PC-3 (cell line): Measurements from ENCODE around the gene RHOT2. TPM values are rescaled to one million over a fixed set of nuclear protein-coding genes. Genes with fewer than 3 reads are reported as not detected.

Experiments used
- ATAC-seq: fragments of 200-7000 bp; cut with Tn5 transposase; 2 replicates; pipeline ENCODE4 v1.9.1; 2020; ENCODE audit warnings: mild to moderate bottlenecking, moderate library complexity
- BruUV-seq: library from RNA; stranded (reverse); fragments of 400-500 nt; replicated peaks from 2 replicates; lab custom pipeline; 2021; lab: Mats Ljungman, UMichigan
- CTCF ChIA-PET: fragments of 300-600 bp; sonication (Branson Sonifier 250); formaldehyde crosslinking; loops from one replicate; lab custom pipeline; 2022; ENCODE audit warnings: antibody characterized with exemption; lab: Charles Lee
- POLR2A ChIA-PET: fragments of 300-600 bp; sonication (Branson Sonifier 250); formaldehyde crosslinking; loops from one replicate; lab custom pipeline; 2022; ENCODE audit warnings: antibody characterized with exemption; ENCODE audit not compliant: unreplicated experiment; lab: Charles Lee
- DNase-seq: peaks from one replicate; pipeline ENCODE4 v3.0.0-alpha.2; 2015
- H2AFZ ChIP-seq: fragments of 300-600 bp; sonication (generic); 2 replicates; pipeline ENCODE4 v1.6.0; 2016; ENCODE audit warnings: antibody characterized with exemption, low read length
- H3F3A ChIP-seq: fragments of 300-600 bp; sonication (generic); one replicate; pipeline ENCODE4 v1.6.0; 2017; ENCODE audit warnings: antibody characterized with exemption, low read length, control low read depth, mild to moderate bottlenecking; ENCODE audit not compliant: unreplicated experiment
- H3K27ac ChIP-seq: fragments of 300-600 bp; sonication (generic); 2 replicates; pipeline ENCODE4 v1.5.1; 2016; ENCODE audit warnings: mild to moderate bottlenecking, low read length
- H3K27me3 ChIP-seq: fragments of 300-600 bp; sonication (generic); 2 replicates; pipeline ENCODE4 v1.6.1; 2016; ENCODE audit warnings: low read length, mixed read lengths
- H3K36me3 ChIP-seq: fragments of 300-600 bp; sonication (generic); 2 replicates; pipeline ENCODE4 v1.6.1; 2016; ENCODE audit warnings: low read depth, mixed run types, low read length, mixed read lengths
- H3K4me1 ChIP-seq: fragments of 300-600 bp; sonication (generic); 2 replicates; pipeline ENCODE4 v1.5.1; 2016; ENCODE audit warnings: low read length; ENCODE audit not compliant: insufficient read depth
- H3K4me2 ChIP-seq: fragments of 300-600 bp; sonication (generic); 2 replicates; pipeline ENCODE4 v1.6.0; 2016; ENCODE audit warnings: low read length
- H3K4me3 ChIP-seq: fragments of 300-600 bp; sonication (generic); 2 replicates; pipeline ENCODE4 v1.5.1; 2016; ENCODE audit warnings: mild to moderate bottlenecking, low read length, mixed read lengths
- H3K79me2 ChIP-seq: fragments of 300-600 bp; sonication (generic); 2 replicates; pipeline ENCODE4 v1.6.1; 2017; ENCODE audit warnings: low read length, mixed read lengths
- H3K9ac ChIP-seq: fragments of 300-600 bp; sonication (generic); 2 replicates; pipeline ENCODE4 v1.6.0; 2016; ENCODE audit warnings: mild to moderate bottlenecking, low read length
- H3K9me2 ChIP-seq: fragments of 300-600 bp; sonication (generic); replicated peaks from 2 replicates; pipeline ENCODE4 v1.6.1; 2016; ENCODE audit warnings: mixed run types, low read length, mixed read lengths
- H3K9me3 ChIP-seq: fragments of 300-600 bp; sonication (generic); 2 replicates; pipeline ENCODE4 v1.6.1; 2016; ENCODE audit warnings: low read length, mixed read lengths
- H4K20me1 ChIP-seq: fragments of 300-600 bp; sonication (generic); 2 replicates; pipeline ENCODE4 v1.6.1; 2016; ENCODE audit warnings: low read length, mixed read lengths
- EZH2 ChIP-seq: fragments of 300-600 bp; sonication (generic); IDR thresholded peaks from one replicate; pipeline ENCODE4 v1.6.1; 2017; ENCODE audit warnings: antibody characterized with exemption, mild to moderate bottlenecking, low read length; ENCODE audit not compliant: unreplicated experiment
- EZH2phosphoT487 ChIP-seq: fragments of 300-600 bp; sonication (generic); IDR thresholded peaks from 2 replicates; pipeline ENCODE4 v1.6.1; 2018; ENCODE audit warnings: mild to moderate bottlenecking, antibody characterized with exemption, low read length, borderline replicate concordance
- intact Hi-C: fragments of 100-400 bp; cut with micrococcal nuclease; formaldehyde crosslinking; loops from 2 replicates; pipeline ENCODE4 v1.9.0; 2023
- total RNA-seq: library from RNA; depleted of rRNA; stranded (reverse); fragments of >200 nt; gene quantifications from 2 replicates; pipeline ENCODE4 v1.2.3, GENCODE V29; 2014
- TF ChIP-seq, protein P1 (sequence below): fragments of 300-600 bp; sonication (generic); conservative IDR thresholded peaks from 2 replicates; pipeline ENCODE4 v1.5.1; 2017; ENCODE audit warnings: antibody characterized with exemption, low read depth, mild to moderate bottlenecking, low read length

The RHOT2 gene
- total RNA-seq, 1 experiment from 2014 or later = 93.0 TPM

DNA sequence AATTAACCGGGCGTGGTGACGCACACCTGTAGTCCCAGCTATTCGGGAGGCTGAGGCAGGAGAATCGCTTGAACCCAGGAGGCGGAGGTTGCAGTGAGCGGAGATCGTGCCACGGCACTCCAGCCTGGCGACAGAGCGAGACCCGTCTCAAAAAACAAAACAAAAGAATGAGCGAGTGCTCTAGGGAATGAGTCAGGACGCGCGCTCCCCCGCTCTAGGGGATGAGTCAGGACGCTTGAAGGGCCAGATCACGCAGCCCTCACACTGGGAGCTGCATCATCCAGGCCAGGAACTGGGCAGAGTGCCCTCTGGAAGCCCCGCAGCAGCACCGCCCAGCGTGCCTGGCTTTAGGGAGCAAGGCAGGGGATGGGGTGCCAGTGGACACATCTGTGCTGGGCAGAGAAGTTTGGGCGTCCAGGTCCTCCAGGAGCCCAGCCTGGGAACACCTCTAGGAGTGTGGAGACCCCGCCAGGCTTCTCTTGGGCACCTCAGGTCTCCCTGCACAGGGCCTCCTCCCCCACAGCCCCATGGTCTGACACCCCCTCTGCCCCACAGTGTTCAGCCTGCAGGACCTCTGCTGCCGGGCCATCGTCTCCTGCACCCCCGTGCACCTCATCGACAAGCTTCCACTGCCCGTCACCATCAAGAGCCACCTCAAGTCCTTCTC is 41.0 kb upstream of the RHOT2 start:
- Histone ChIP-seq H3K4me2 (peak overlapping the region; percentile 67), H3K27ac (peak overlapping the region; percentile 44), H3K27me3 (no peaks in the 10 kb centered on the region), H3K36me3 (no peaks in the 10 kb centered on the region), H2AFZ (no peak overlapping the region), H3K9ac (no peak overlapping the region), H3K4me1 (peaks cover 27% of the 10 kb centered on the region), H4K20me1 (no peaks in the 10 kb centered on the region), H3K9me3 (no peaks in the 10 kb centered on the region), H3K9me2 (no peaks in the 10 kb centered on the region), H3K79me2 (0 out of 2 replicates have a peak, but pooled peaks cover 3% of the 10 kb centered on the region), H3K4me3 (peak overlapping the region; percentile 27; the same call in 1 of the 2 replicates), H3F3A (no peaks in the 10 kb centered on the region)
- DNase-seq (peak; percentile 92), ATAC-seq (peak; percentile 84)
- POLR2A ChIA-PET = interaction anchor here (0.6 kb wide), 1 partner anchor 370 kb away, joined by 16 read pairs; no protein-coding TSS in a partner anchor
- CTCF ChIA-PET = no interaction called here
- no TSS peak for BruUV-seq
- intact Hi-C loops = no loop called here
- TF ChIP-seq EZH2phosphoT487 (peak; percentile 74), EZH2 (no peak)

DNA sequence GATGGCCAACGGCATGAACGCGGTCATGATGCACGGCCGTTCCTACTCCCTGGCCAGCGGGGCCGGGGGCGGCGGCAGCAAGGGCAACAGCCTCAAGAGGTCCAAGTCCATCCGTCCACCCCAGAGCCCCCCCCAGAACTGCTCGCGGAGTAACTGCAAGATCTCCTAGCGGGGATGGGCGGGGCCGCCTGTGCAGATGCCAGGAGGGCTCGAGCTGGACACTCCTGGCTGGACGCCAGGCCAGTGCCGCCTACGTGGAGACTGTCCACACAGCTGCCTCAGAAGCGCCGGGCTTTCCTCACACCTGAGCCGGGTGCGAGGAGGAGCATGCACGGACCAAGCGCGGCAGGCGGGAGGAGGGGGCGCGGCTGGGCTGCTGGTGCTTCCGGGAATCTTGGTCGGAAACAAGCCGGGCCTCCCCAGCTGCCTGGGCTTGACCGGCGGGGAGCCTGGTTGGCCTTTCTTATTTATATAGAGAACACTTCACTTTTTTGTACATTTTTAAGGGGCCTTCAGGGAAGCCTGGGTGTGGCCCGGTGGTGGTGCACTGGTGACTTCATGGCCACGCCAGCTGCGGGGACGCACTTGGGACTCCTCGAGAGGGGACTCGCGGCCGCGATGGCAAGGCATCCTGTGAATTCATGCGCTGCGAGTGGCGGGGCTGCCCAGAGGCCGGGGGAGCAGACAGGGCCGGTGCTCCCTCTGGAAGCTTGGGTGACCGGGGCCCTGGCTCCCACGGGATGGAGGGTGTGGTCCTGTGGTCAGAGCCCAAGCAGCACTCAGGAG is 40.3 kb upstream of the RHOT2 start:
- Histone ChIP-seq H3K79me2 (0 out of 2 replicates have a peak, but pooled peaks cover 3% of the 10 kb centered on the region), H3K9me2 (no peaks in the 10 kb centered on the region), H3F3A (no peaks in the 10 kb centered on the region), H4K20me1 (no peaks in the 10 kb centered on the region), H3K27me3 (no peaks in the 10 kb centered on the region), H3K4me2 (peak overlapping the region; percentile 67), H3K27ac (peak overlapping the region; percentile 37), H3K4me1 (peaks cover 20% of the 10 kb centered on the region), H3K9ac (no peak overlapping the region), H2AFZ (no peak overlapping the region), H3K9me3 (no peaks in the 10 kb centered on the region), H3K4me3 (no peak overlapping the region), H3K36me3 (no peaks in the 10 kb centered on the region)
- TF ChIP-seq, protein P1, sequence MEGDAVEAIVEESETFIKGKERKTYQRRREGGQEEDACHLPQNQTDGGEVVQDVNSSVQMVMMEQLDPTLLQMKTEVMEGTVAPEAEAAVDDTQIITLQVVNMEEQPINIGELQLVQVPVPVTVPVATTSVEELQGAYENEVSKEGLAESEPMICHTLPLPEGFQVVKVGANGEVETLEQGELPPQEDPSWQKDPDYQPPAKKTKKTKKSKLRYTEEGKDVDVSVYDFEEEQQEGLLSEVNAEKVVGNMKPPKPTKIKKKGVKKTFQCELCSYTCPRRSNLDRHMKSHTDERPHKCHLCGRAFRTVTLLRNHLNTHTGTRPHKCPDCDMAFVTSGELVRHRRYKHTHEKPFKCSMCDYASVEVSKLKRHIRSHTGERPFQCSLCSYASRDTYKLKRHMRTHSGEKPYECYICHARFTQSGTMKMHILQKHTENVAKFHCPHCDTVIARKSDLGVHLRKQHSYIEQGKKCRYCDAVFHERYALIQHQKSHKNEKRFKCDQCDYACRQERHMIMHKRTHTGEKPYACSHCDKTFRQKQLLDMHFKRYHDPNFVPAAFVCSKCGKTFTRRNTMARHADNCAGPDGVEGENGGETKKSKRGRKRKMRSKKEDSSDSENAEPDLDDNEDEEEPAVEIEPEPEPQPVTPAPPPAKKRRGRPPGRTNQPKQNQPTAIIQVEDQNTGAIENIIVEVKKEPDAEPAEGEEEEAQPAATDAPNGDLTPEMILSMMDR = no peak
- TF ChIP-seq EZH2 = no peak
- TF ChIP-seq EZH2phosphoT487 = no peak
- CTCF ChIA-PET = no interaction called here
- ATAC-seq (peak; percentile 51), DNase-seq (peak; percentile 46)
- intact Hi-C loops = no loop called here
- POLR2A ChIA-PET = interaction anchor here (0.6 kb wide), 1 partner anchor 371 kb away, joined by 16 read pairs; no protein-coding TSS in a partner anchor
- BruUV-seq = no TSS peak

DNA sequence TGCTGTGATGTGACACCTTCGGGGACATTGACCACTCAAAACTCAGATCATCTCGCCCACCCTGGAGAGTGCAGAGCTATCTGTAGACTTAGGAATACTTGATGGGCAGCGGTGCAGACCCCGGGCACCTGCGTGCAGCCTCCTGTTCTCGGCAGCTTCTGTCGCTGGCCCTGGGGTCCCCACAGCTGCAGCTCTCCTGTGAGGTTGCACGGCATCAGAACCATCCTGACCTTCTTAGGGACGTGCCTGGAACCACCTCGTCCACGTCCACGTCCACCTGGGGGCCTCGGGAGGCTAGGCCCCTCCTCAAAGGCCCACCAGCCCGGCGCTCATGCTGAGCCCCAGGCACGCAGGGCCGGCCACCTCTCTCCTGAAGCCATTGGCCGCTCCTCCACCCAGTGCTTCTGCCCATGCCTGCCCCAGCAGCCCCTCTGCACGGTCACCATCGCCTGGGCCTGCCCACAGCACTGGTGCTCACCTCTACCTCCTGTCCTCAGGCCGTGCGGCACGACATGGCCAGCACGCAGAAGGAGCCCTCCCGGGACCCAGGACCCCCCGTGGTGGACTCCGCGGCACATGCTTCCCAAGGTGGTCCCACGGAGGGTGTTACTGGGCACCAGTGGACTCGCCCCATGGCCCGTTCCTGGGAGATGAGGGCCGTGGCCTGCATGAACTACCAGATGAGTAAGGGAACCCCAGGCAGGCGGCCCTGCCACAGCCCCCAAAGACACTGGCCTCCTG is 39.4 kb upstream of the RHOT2 start:
- Histone ChIP-seq H4K20me1 (no peaks in the 10 kb centered on the region), H3K27ac (no peak overlapping the region), H3K4me2 (no peak overlapping the region), H3K9me3 (no peaks in the 10 kb centered on the region), H2AFZ (no peak overlapping the region), H3K4me3 (no peak overlapping the region), H3K9ac (no peak overlapping the region), H3K79me2 (no peaks in the 10 kb centered on the region), H3K4me1 (peaks cover 17% of the 10 kb centered on the region), H3K36me3 (no peaks in the 10 kb centered on the region), H3K9me2 (no peaks in the 10 kb centered on the region), H3F3A (no peaks in the 10 kb centered on the region), H3K27me3 (no peaks in the 10 kb centered on the region)
- POLR2A ChIA-PET = no interaction called here
- TF ChIP-seq, protein P1 = no peak
- TF ChIP-seq EZH2 = no peak
- TF ChIP-seq EZH2phosphoT487 = no peak
- BruUV-seq = no TSS peak
- intact Hi-C loops = no loop called here
- no peak for DNase-seq
- no peak for ATAC-seq
- CTCF ChIA-PET = no interaction called here
